OCI-LY1 (cell line): ENCODE results near the gene FBXO34.

Source experiments
- H2AFZ ChIP-seq: fragments of 200-600 bp; sonication (generic), shearing (Covaris generic); 2 replicates; pipeline ENCODE4 v1.6.0; 2014; ENCODE audit warnings: antibody characterized with exemption, mild to moderate bottlenecking, low read length
- H3F3A ChIP-seq: fragments of 200-600 bp; sonication (generic), shearing (Covaris generic); 2 replicates; pipeline ENCODE4 v1.6.0; 2014; ENCODE audit warnings: mild to moderate bottlenecking, antibody characterized with exemption, low read length, moderate library complexity; ENCODE audit not compliant: insufficient read depth
- H3K27ac ChIP-seq: fragments of 200-600 bp; sonication (generic); 2 replicates; pipeline ENCODE4 v1.5.1; 2014; ENCODE audit warnings: low read length, mixed run types, mild to moderate bottlenecking, low read depth; ENCODE audit not compliant: poor library complexity, severe bottlenecking
- H3K27me3 ChIP-seq: fragments of 200-600 bp; sonication (generic); 2 replicates; pipeline ENCODE4 v1.6.0; 2014; ENCODE audit warnings: antibody characterized with exemption, mild to moderate bottlenecking, low read length, moderate library complexity; ENCODE audit not compliant: insufficient read depth
- H3K36me3 ChIP-seq: fragments of 200-600 bp; sonication (generic); 2 replicates; pipeline ENCODE4 v1.6.1; 2014; ENCODE audit warnings: mild to moderate bottlenecking, antibody characterized with exemption, low read length, moderate library complexity, mixed read lengths; ENCODE audit not compliant: insufficient read depth
- H3K4me1 ChIP-seq: fragments of 200-600 bp; sonication (generic); 2 replicates; pipeline ENCODE4 v1.5.1; 2014; ENCODE audit warnings: mild to moderate bottlenecking, low read length, moderate library complexity; ENCODE audit not compliant: insufficient read depth, severe bottlenecking
- H3K4me2 ChIP-seq: fragments of 200-600 bp; sonication (generic), shearing (Covaris generic); 2 replicates; pipeline ENCODE4 v1.6.1; 2014; ENCODE audit warnings: low read length
- H3K4me3 ChIP-seq: fragments of 200-600 bp; sonication (generic); 2 replicates; pipeline ENCODE4 v1.5.1; 2014; ENCODE audit warnings: low read length, low read depth, mild to moderate bottlenecking, mixed read lengths; ENCODE audit not compliant: poor library complexity, severe bottlenecking
- H3K79me2 ChIP-seq: fragments of 200-600 bp; shearing (Covaris generic); 2 replicates; pipeline ENCODE4 v1.6.1; 2016; ENCODE audit warnings: mixed run types, low read length, mixed read lengths; ENCODE audit not compliant: insufficient read depth
- H3K9ac ChIP-seq: fragments of 200-600 bp; sonication (generic), shearing (Covaris generic); 2 replicates; pipeline ENCODE4 v1.6.1; 2014; ENCODE audit warnings: mild to moderate bottlenecking, low read length, mixed read lengths
- H3K9me2 ChIP-seq: fragments of 200-600 bp; sonication (generic), shearing (Covaris generic); 2 replicates; pipeline ENCODE4 v1.6.1; 2014; ENCODE audit warnings: low read depth, mild to moderate bottlenecking, low read length, mixed read lengths
- H3K9me3 ChIP-seq: fragments of 200-600 bp; shearing (Covaris generic); 2 replicates; pipeline ENCODE4 v1.6.1; 2014; ENCODE audit warnings: low read length, mixed read lengths
- H4K20me1 ChIP-seq: fragments of 200-600 bp; sonication (generic), shearing (Covaris generic); 2 replicates; pipeline ENCODE4 v1.6.0; 2016; ENCODE audit warnings: mild to moderate bottlenecking, low read length; ENCODE audit not compliant: insufficient read depth
- EZH2 ChIP-seq: fragments of 200-600 bp; sonication (generic), shearing (Covaris generic); IDR thresholded peaks from 2 replicates; pipeline ENCODE4 v1.8.0; 2017; ENCODE audit warnings: borderline replicate concordance, mixed run types, mild to moderate bottlenecking, antibody characterized with exemption, low read length, moderate library complexity, mixed read lengths
- TF ChIP-seq, protein P1 (sequence below): fragments of 200-600 bp; sonication (generic), shearing (Covaris generic); IDR thresholded peaks from 2 replicates; pipeline ENCODE4 v1.5.1; 2017; ENCODE audit warnings: mild to moderate bottlenecking, antibody characterized with exemption, low read length, moderate library complexity, mixed read lengths

The FBXO34 gene

DNA sequence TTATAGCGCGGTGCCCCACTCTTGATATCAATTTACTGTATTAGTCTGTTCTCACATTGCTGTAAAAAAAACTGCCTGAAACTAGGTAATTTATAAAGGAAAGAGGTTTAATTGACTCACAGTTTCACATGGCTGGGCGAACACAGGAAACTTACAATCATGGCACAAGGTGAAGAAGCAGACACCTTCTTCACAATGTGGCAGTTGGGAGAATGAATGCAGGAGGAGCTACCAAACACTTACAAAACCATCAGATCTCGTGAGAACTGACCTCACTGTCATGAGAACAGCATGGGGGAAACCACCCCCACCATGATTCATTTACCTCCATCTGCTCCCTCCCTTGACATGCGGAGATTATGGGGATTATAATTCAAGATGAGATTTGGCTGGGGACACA, 42.3 kb downstream of the FBXO34 start:
- Histone ChIP-seq H3K4me1 (no peaks in the 10 kb centered on the region), H4K20me1 (no peaks in the 10 kb centered on the region), H3K27me3 (no peaks in the 10 kb centered on the region), H3K4me3 (no peak overlapping the region), H2AFZ (no peak overlapping the region), H3K4me2 (no peak overlapping the region), H3K27ac (no peak overlapping the region), H3F3A (no peaks in the 10 kb centered on the region), H3K9me2 (no peaks in the 10 kb centered on the region), H3K79me2 (no peaks in the 10 kb centered on the region), H3K36me3 (peaks cover 50% of the 10 kb centered on the region), H3K9ac (no peak overlapping the region), H3K9me3 (peaks cover 31% of the 10 kb centered on the region)
- TF ChIP-seq EZH2: no peak
- TF ChIP-seq, protein P1, sequence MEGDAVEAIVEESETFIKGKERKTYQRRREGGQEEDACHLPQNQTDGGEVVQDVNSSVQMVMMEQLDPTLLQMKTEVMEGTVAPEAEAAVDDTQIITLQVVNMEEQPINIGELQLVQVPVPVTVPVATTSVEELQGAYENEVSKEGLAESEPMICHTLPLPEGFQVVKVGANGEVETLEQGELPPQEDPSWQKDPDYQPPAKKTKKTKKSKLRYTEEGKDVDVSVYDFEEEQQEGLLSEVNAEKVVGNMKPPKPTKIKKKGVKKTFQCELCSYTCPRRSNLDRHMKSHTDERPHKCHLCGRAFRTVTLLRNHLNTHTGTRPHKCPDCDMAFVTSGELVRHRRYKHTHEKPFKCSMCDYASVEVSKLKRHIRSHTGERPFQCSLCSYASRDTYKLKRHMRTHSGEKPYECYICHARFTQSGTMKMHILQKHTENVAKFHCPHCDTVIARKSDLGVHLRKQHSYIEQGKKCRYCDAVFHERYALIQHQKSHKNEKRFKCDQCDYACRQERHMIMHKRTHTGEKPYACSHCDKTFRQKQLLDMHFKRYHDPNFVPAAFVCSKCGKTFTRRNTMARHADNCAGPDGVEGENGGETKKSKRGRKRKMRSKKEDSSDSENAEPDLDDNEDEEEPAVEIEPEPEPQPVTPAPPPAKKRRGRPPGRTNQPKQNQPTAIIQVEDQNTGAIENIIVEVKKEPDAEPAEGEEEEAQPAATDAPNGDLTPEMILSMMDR: no peak

DNA sequence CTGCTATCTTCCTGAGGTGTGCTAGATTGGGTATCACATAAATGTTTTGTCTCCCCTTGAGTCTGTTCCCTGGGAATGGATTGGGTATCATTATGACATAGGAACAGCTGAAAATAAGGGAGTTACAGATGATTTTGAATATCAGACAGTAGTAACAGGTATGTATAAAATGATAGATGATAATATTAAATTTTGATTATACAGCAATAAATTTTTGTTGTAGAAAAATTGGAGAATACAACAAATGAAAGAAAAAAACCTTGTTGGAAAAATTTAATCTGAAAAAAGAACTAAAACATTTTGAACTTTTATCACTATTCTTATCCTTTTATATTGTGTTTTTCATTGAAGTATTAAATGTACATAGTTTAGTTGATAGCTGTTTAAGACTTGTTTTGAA, 43.2 kb downstream of the FBXO34 start:
- Histone ChIP-seq H3K9ac (no peak overlapping the region), H3K4me3 (no peak overlapping the region), H3K27me3 (no peaks in the 10 kb centered on the region), H3K79me2 (no peaks in the 10 kb centered on the region), H3K36me3 (peaks cover 58% of the 10 kb centered on the region), H4K20me1 (no peaks in the 10 kb centered on the region), H3F3A (no peaks in the 10 kb centered on the region), H3K4me1 (no peaks in the 10 kb centered on the region), H3K9me2 (no peaks in the 10 kb centered on the region), H3K27ac (no peak overlapping the region), H2AFZ (no peak overlapping the region), H3K4me2 (no peak overlapping the region), H3K9me3 (peaks cover 31% of the 10 kb centered on the region)
- TF ChIP-seq, protein P1: no peak
- TF ChIP-seq EZH2: no peak

DNA sequence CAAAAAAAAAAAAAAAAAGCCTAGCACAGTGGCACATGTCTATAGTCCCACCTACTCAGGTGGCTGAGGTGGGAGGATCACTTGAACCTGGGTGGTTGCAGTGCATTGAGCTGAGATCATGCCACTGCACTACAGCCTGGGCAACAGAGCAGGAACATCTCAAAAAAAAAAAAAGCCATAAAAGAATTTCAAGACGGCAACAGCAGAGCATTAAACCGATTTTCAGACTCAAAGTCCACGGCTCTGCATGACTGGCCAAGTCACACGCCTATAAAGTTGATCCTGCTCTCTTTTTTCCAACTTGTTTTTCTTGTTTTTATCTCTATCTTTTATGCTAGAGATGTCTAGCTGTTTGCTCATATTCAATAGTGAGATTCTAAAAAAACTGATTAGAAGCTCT, 45.3 kb downstream of the FBXO34 start:
- Histone ChIP-seq H3K27me3 (no peaks in the 10 kb centered on the region), H3F3A (no peaks in the 10 kb centered on the region), H3K9me2 (no peaks in the 10 kb centered on the region), H3K9me3 (peaks cover 20% of the 10 kb centered on the region), H3K4me3 (no peak overlapping the region), H3K79me2 (no peaks in the 10 kb centered on the region), H2AFZ (no peak overlapping the region), H4K20me1 (no peaks in the 10 kb centered on the region), H3K4me2 (no peak overlapping the region), H3K4me1 (no peaks in the 10 kb centered on the region), H3K9ac (no peak overlapping the region), H3K36me3 (peaks cover 46% of the 10 kb centered on the region), H3K27ac (no peak overlapping the region)
- no peak for TF ChIP-seq EZH2
- TF ChIP-seq, protein P1: no peak
